Neural progenitor cell (in vitro differentiated cells): ENCODE data around the gene PDE4A.

Source experiments
- EZH2 ChIP-seq: fragments of 200-600 bp; sonication (generic); IDR thresholded peaks from 2 replicates; pipeline ENCODE4 v1.6.1; 2017; ENCODE audit warnings: antibody characterized with exemption, mild to moderate bottlenecking, moderate library complexity
- EZH2phosphoT487 ChIP-seq: fragments of 200-600 bp; sonication (generic); IDR thresholded peaks from 2 replicates; pipeline ENCODE4 v1.6.1; 2017; ENCODE audit warnings: antibody characterized with exemption
- TF ChIP-seq, protein P1 (sequence below): fragments of 200-600 bp; sonication (generic); IDR thresholded peaks from 2 replicates; pipeline ENCODE4 v1.5.1; 2017; ENCODE audit warnings: antibody characterized with exemption, mild to moderate bottlenecking

DNA sequence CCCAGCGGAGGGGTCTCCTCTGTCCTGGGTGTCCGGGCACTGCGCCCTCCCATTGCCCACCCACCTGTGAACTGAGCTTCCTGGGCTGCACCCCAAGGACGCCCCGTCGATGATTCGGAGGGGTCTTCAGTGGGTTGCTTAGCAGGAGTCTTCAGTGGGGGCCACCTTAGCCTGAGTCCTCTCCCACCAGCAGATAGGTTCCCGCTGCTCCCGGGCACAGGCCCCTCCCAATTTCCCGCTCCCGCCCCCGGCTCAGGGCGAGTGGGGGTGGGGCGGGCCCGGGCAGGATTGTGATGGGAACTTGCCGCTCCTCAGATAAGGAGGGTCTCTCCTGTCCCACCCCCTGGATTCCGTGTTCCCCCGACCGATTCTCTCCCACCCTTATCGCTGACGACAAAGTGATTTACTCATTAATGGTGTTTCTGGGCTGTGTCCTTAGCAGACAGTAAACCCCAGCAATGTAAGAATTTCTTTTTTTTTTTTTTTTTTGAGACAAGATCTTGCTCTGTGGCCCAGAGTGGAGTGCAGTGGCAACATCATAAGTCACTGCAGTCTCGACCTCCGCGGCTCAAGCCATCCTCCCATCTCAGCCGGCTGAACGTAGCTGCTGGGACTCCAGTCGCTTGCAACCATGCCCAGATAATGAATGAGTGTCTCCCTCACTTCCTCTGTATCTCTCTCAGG is 97.6 kb downstream of the PDE4A start:
- TF ChIP-seq, protein P1, sequence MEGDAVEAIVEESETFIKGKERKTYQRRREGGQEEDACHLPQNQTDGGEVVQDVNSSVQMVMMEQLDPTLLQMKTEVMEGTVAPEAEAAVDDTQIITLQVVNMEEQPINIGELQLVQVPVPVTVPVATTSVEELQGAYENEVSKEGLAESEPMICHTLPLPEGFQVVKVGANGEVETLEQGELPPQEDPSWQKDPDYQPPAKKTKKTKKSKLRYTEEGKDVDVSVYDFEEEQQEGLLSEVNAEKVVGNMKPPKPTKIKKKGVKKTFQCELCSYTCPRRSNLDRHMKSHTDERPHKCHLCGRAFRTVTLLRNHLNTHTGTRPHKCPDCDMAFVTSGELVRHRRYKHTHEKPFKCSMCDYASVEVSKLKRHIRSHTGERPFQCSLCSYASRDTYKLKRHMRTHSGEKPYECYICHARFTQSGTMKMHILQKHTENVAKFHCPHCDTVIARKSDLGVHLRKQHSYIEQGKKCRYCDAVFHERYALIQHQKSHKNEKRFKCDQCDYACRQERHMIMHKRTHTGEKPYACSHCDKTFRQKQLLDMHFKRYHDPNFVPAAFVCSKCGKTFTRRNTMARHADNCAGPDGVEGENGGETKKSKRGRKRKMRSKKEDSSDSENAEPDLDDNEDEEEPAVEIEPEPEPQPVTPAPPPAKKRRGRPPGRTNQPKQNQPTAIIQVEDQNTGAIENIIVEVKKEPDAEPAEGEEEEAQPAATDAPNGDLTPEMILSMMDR: no peak
- TF ChIP-seq EZH2 (peak; percentile 60), EZH2phosphoT487 (peak; percentile 10)
